ENCODE measurements around the gene TPRA1. TPM values are rescaled to one million over a fixed set of nuclear protein-coding genes. Genes with fewer than 3 reads are reported as not detected.

Gene TPRA1
- total RNA-seq, 1 donor from 2014 or later: 24.6 TPM

DNA sequence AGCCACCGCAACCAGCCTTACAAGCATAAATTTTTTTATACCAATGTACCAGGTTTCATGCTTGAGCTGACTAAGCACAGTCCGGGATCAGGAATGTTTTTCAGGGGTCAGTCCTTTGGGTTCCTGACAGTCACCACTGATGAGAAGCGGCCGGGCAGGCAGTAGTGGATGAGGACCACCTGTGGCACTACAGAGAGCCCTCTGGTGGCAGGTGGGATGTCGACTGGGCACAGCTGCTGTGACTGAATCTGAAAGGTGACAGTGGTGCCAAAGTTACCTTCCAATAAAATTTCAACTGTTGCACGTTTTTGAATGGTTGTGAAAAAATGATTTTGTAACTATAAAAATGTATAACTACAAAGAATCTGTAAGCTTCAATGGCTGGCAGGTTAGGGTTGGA lies 34.0 kb downstream of the TPRA1 start:
- Histone ChIP-seq H3K36me3 (ENCODE audit: insufficient read depth, low read length) (no peaks in the 10 kb centered on the region), H4K20me1 (ENCODE audit: insufficient read depth, low read length) (no peaks in the 10 kb centered on the region), H3K27me3 (ENCODE audit: insufficient read depth, low read length) (peaks cover 8% of the 10 kb centered on the region), H2AFZ (ENCODE audit: low read depth, low read length) (no peak overlapping the region), H3K27ac (ENCODE audit: low read depth, low read length) (no peak overlapping the region), H3K4me2 (ENCODE audit: low read length) (no peak overlapping the region), H3K9me3 (ENCODE audit: insufficient read depth, low read depth, low read length) (no peaks in the 10 kb centered on the region), H3K79me2 (ENCODE audit: insufficient read depth, low read length) (no peaks in the 10 kb centered on the region), H3K4me3 (ENCODE audit: insufficient read depth, low read depth, low read length) (no peak overlapping the region), H3K9ac (ENCODE audit: low read length) (no peak overlapping the region), H3K4me1 (ENCODE audit: insufficient read depth, low read length) (no peaks in the 10 kb centered on the region)
- FAIRE-seq (no peak), DNase-seq (ENCODE audit: low read depth) (no peak)
- no peaks in the 10 kb centered on the region for H3K36me3 Mint-ChIP-seq (ENCODE audit: low read depth, unreplicated experiment)
- peaks cover 19% of the 10 kb centered on the region for H3K27me3 Mint-ChIP-seq (ENCODE audit: low read depth, unreplicated experiment)
- no peak overlapping the region for H3K27ac Mint-ChIP-seq (ENCODE audit: unreplicated experiment)
- H3K9me3 Mint-ChIP-seq (ENCODE audit: unreplicated experiment): peaks cover 5% of the 10 kb centered on the region
- no peak overlapping the region for H3K4me3 Mint-ChIP-seq (ENCODE audit: unreplicated experiment)
- TF ChIP-seq, protein P1, sequence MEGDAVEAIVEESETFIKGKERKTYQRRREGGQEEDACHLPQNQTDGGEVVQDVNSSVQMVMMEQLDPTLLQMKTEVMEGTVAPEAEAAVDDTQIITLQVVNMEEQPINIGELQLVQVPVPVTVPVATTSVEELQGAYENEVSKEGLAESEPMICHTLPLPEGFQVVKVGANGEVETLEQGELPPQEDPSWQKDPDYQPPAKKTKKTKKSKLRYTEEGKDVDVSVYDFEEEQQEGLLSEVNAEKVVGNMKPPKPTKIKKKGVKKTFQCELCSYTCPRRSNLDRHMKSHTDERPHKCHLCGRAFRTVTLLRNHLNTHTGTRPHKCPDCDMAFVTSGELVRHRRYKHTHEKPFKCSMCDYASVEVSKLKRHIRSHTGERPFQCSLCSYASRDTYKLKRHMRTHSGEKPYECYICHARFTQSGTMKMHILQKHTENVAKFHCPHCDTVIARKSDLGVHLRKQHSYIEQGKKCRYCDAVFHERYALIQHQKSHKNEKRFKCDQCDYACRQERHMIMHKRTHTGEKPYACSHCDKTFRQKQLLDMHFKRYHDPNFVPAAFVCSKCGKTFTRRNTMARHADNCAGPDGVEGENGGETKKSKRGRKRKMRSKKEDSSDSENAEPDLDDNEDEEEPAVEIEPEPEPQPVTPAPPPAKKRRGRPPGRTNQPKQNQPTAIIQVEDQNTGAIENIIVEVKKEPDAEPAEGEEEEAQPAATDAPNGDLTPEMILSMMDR (IDR thresholded peaks at IDR 0.05; ENCODE audit: insufficient read depth, low read depth, low read length): peak; percentile 9
- no peak for TF ChIP-seq EZH2 (IDR thresholded peaks at IDR 0.05; ENCODE audit: insufficient read depth, low read length)
- no peaks in the 10 kb centered on the region for H3K4me1 Mint-ChIP-seq (ENCODE audit: low read depth, unreplicated experiment)

DNA sequence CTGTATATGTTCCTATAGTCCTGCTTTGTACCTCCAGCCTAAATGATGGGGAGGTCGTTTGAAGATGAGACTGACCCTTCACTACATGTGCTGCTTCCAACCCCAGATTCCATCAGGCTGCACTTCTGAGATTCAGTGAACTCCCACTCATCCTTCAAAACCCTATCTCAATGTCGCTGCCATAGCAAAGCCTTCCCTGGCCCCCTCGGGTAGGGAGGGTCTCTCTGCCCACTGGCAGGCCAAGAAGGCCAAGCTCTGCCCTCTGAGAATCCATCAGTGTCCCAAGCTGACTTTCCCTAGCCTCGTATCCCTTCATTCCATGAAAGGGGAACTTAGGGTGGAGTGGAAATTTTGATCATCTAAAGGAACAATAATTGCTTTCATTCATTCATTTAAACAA lies 35.4 kb downstream of the TPRA1 start:
- Histone ChIP-seq H4K20me1 (ENCODE audit: insufficient read depth, low read length) (no peaks in the 10 kb centered on the region), H3K27me3 (ENCODE audit: insufficient read depth, low read length) (peaks cover 8% of the 10 kb centered on the region), H3K9me3 (ENCODE audit: insufficient read depth, low read depth, low read length) (no peaks in the 10 kb centered on the region), H2AFZ (ENCODE audit: low read depth, low read length) (no peak overlapping the region), H3K4me1 (ENCODE audit: insufficient read depth, low read length) (no peaks in the 10 kb centered on the region), H3K27ac (ENCODE audit: low read depth, low read length) (no peak overlapping the region), H3K36me3 (ENCODE audit: insufficient read depth, low read length) (no peaks in the 10 kb centered on the region), H3K4me3 (ENCODE audit: insufficient read depth, low read depth, low read length) (no peak overlapping the region), H3K9ac (ENCODE audit: low read length) (no peak overlapping the region), H3K4me2 (ENCODE audit: low read length) (no peak overlapping the region), H3K79me2 (ENCODE audit: insufficient read depth, low read length) (no peaks in the 10 kb centered on the region)
- no peaks in the 10 kb centered on the region for H3K36me3 Mint-ChIP-seq (ENCODE audit: low read depth, unreplicated experiment)
- peaks cover under 1% of the 10 kb centered on the region for H3K4me1 Mint-ChIP-seq (ENCODE audit: low read depth, unreplicated experiment)
- FAIRE-seq (no peak), DNase-seq (ENCODE audit: low read depth) (no peak)
- peaks cover 8% of the 10 kb centered on the region for H3K9me3 Mint-ChIP-seq (ENCODE audit: unreplicated experiment)
- H3K27ac Mint-ChIP-seq (ENCODE audit: unreplicated experiment): no peak overlapping the region
- peaks cover 19% of the 10 kb centered on the region for H3K27me3 Mint-ChIP-seq (ENCODE audit: low read depth, unreplicated experiment)
- TF ChIP-seq EZH2 (IDR thresholded peaks at IDR 0.05; ENCODE audit: insufficient read depth, low read length): no peak
- TF ChIP-seq, protein P1 (IDR thresholded peaks at IDR 0.05; ENCODE audit: insufficient read depth, low read depth, low read length): no peak
- no peak overlapping the region for H3K4me3 Mint-ChIP-seq (ENCODE audit: unreplicated experiment)

DNA sequence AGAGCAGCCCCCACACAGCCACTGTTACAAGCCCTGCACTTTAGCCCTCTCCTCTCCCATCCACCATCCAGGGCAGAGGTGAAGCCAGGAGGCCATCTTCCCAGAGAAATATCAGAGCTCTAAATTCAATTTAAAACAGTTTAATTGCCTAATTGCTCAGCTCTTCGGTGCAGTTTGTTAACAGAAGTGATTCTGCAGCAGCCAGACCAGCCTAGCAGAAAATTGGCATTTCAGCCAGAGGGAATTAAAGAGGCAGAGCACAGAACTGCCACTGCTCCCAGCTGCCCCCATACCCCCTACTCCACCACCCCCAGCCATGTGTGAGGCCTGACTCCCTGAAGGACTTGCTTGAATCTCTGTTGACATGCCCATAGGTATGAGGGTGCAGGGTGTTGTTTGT lies 38.5 kb downstream of the TPRA1 start:
- Mint-ChIP-seq H3K27me3 (ENCODE audit: low read depth, unreplicated experiment) (peaks cover 21% of the 10 kb centered on the region), H3K4me1 (ENCODE audit: low read depth, unreplicated experiment) (peaks cover 2% of the 10 kb centered on the region), H3K36me3 (ENCODE audit: low read depth, unreplicated experiment) (no peaks in the 10 kb centered on the region), H3K4me3 (ENCODE audit: unreplicated experiment) (no peak overlapping the region), H3K27ac (ENCODE audit: unreplicated experiment) (no peak overlapping the region), H3K9me3 (ENCODE audit: unreplicated experiment) (peaks cover 4% of the 10 kb centered on the region)
- no peak for DNase-seq (ENCODE audit: low read depth)
- no peak for TF ChIP-seq EZH2 (IDR thresholded peaks at IDR 0.05; ENCODE audit: insufficient read depth, low read length)
- TF ChIP-seq, protein P1 (IDR thresholded peaks at IDR 0.05; ENCODE audit: insufficient read depth, low read depth, low read length): no peak
- Histone ChIP-seq H3K4me2 (ENCODE audit: low read length) (no peak overlapping the region), H3K4me1 (ENCODE audit: insufficient read depth, low read length) (no peaks in the 10 kb centered on the region), H3K9ac (ENCODE audit: low read length) (no peak overlapping the region), H3K79me2 (ENCODE audit: insufficient read depth, low read length) (no peaks in the 10 kb centered on the region), H3K27ac (ENCODE audit: low read depth, low read length) (no peak overlapping the region), H3K36me3 (ENCODE audit: insufficient read depth, low read length) (no peaks in the 10 kb centered on the region), H3K4me3 (ENCODE audit: insufficient read depth, low read depth, low read length) (no peak overlapping the region), H4K20me1 (ENCODE audit: insufficient read depth, low read length) (no peaks in the 10 kb centered on the region), H2AFZ (ENCODE audit: low read depth, low read length) (no peak overlapping the region), H3K9me3 (ENCODE audit: insufficient read depth, low read depth, low read length) (no peaks in the 10 kb centered on the region), H3K27me3 (ENCODE audit: insufficient read depth, low read length) (peaks cover 8% of the 10 kb centered on the region)
- FAIRE-seq: no peak

All from astrocyte (in vitro differentiated cells and primary cell).